8988T (cell line): ENCODE data around the gene C16orf96.

Source experiments
- DNase-seq: peaks from one replicate; pipeline ENCODE4 v3.0.0; 2011

Gene C16orf96

GRCh38 chr16:4624015-4624826 lies 68.1 kb downstream of the C16orf96 start, which contains the start of gene MGRN1:
TSS of gene MGRN1 (plus strand) at chr16:4624826. CDS start at chr16:4624961, 135 bp downstream.
- DNase-seq: peak; percentile 78

GRCh38 chr16:4624827-4625559 lies 68.9 kb downstream of the C16orf96 start:
- DNase-seq: no peak

GRCh38 chr16:4625560-4626159 lies 69.5 kb downstream of the C16orf96 start:
- no peak for DNase-seq

- no peak for DNase-seq
These were observed 70.3 kb downstream of the C16orf96 start for GRCh38 chr16:4626396-4626795.

- no peak for DNase-seq
These were observed 72.1 kb downstream of the C16orf96 start for GRCh38 chr16:4628283-4628682.

- no peak for DNase-seq
These were observed 75.3 kb downstream of the C16orf96 start for GRCh38 chr16:4631444-4631843.

GRCh38 chr16:4633910-4634635 lies 77.9 kb downstream of the C16orf96 start:
- no peak for DNase-seq

GRCh38 chr16:4634768-4635167 lies 78.6 kb downstream of the C16orf96 start:
- DNase-seq: no peak

GRCh38 chr16:4636196-4636595 lies 80.1 kb downstream of the C16orf96 start:
- DNase-seq: no peak

GRCh38 chr16:4637501-4638166 lies 81.5 kb downstream of the C16orf96 start:
- no peak for DNase-seq

- no peak for DNase-seq
These were observed 83.9 kb downstream of the C16orf96 start for GRCh38 chr16:4639899-4640509.

GRCh38 chr16:4640572-4641305 lies 84.6 kb downstream of the C16orf96 start:
- no peak for DNase-seq

- DNase-seq: no peak
These were observed 85.2 kb downstream of the C16orf96 start for GRCh38 chr16:4641306-4641687.

- no peak for DNase-seq
These were observed 85.8 kb downstream of the C16orf96 start for GRCh38 chr16:4641895-4642294.

- no peak for DNase-seq
These were observed 90.9 kb downstream of the C16orf96 start for GRCh38 chr16:4646773-4647643.

GRCh38 chr16:4647644-4647980 lies 91.5 kb downstream of the C16orf96 start:
- no peak for DNase-seq

GRCh38 chr16:4648917-4649316 lies 92.8 kb downstream of the C16orf96 start:
- DNase-seq: no peak

- DNase-seq: no peak
These were observed 93.8 kb downstream of the C16orf96 start for GRCh38 chr16:4649744-4650442.
